SH-SY5Y (cell line): ENCODE measurements around the gene IFT88.

Experiments
- GATA2 ChIP-seq: IDR thresholded peaks from 2 replicates; pipeline ENCODE4 v1.6.1; 2011; ENCODE audit warnings: mild to moderate bottlenecking, low read depth, low read length
- GATA3 ChIP-seq: IDR thresholded peaks from 2 replicates; pipeline ENCODE4 v1.6.1; 2011; ENCODE audit warnings: low read depth, mild to moderate bottlenecking, low read length, moderate library complexity

DNA sequence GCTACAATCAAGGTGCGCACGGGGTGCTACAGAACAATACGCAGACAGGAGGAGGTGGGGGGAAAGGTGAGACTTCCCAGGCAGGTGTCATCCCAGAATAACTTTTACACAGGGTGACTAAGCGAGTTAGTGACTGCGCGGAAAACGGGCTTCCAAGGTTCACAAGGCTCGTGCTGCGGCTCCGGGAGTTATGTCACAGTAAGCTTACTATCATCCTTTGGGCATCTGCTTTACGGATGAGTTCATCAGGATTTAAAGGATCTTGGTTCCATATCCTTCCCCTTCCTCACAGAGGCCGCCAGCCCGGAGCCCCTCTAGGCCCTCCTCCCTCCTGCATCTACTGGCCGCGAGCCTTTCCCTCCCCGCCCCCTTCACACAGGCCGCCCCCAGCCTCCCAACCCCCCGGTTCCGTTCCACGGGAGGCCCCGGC, 474 bp upstream of the IFT88 start:
- TF ChIP-seq GATA2 (no peak), GATA3 (no peak)
